Astrocyte of the hippocampus (primary cell): ENCODE measurements around the gene TAF11L5.
"Not testable (repeated sequence)": the region's sequence is repeated elsewhere in the genome, so short reads cannot be mapped to it uniquely, and the experiment has no call there.

Experiments
- DNase-seq: peaks from one replicate; pipeline ENCODE4 v3.0.0; 2011; ENCODE audit warnings: low read depth, low spot score

The TAF11L5 gene

DNA sequence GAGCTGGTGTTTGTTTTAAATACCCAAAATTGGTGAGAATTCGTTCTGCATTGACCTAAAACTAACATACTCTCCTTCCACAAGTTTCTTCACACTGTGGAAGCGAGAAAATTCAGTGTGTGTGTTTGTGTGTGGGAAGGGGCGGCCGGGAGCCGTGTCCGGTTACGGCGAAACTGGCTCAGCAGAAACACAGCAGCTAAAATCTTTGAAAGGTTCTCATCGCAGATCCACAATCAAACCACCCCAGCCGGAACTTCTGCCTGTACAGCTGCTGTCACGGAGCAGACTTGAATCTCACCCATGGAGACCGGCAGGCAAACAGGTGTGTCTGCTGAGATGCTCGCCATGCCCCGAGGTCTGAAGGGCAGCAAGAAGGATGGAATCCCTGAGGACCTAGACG, at the start of gene TAF11L5:
TAF11L5 (plus strand) TSS at position 301 of the 400 bp plus-strand sequence.
- not testable (repeated sequence) for DNase-seq

DNA sequence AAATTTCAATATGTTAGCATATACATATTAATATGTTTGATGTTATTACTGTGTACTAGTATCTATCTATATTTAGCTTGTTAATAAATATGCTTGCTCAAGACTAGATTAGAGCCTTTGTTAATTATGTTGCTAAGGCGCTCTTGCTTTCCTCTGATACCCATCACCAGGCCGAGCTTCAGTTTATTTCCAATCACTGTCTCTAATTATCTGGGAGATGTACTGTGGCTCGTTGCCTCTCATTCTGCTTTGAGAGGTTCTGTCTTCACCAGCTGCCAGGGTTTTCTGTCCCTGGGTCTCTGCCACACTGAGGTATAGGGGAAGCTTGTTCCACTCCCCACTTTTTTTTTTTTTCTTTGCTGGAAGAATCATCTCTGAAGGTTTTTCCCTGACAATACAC, 48.0 kb upstream of the TAF11L5 start:
- DNase-seq, result no peak

DNA sequence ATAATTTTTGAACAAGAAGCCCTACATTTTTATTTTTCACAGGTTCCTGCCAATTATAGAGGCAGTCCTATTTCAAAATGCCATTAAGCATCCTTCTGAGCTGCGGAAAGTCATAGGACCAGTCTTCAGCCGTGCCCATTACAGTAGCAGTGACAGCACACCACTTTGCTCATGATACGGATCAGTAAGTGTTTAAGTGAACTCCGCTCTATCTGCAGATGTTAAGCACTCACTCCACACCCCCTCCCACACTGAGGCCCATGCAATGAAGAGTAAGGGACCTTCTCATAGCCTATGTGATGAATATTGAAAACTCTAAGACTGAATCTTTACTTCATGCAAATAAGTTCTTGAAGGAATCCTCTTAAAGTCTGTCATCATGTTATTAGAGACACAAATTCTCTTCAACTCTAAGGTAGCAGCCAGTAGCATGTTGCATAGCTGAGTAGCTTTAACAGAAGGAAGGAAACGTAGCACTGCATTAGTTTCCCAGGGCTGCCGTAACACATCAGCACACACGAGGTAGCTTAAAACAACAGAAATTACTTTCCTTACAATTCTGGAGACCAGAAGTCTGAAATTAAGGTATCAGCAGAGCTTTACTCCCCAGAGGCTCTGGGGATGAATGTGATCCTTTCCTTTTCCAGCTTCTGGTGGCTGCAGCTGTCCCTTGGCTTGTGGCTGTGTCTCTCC, 47.3 kb upstream of the TAF11L5 start:
- DNase-seq, result no peak

DNA sequence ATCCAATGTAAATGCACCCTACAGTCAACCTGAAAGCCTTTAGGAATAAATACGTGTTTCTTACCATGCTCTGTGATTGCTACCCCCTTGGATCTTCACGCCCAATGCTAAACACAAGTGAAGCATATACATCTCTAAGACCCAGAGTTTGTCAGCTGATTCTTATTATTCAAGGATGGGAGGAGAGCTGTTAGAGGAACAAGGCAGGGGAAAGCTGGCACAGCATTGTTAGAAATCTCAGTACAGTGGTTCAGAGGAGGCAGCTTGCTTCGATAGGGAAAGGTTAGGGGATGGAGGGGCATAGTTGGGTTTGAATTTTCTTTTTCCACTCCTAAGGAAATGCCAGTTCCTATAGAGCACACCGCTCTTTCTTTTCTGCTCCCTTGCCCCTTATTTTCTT, 43.7 kb upstream of the TAF11L5 start:
- DNase-seq, result no peak

DNA sequence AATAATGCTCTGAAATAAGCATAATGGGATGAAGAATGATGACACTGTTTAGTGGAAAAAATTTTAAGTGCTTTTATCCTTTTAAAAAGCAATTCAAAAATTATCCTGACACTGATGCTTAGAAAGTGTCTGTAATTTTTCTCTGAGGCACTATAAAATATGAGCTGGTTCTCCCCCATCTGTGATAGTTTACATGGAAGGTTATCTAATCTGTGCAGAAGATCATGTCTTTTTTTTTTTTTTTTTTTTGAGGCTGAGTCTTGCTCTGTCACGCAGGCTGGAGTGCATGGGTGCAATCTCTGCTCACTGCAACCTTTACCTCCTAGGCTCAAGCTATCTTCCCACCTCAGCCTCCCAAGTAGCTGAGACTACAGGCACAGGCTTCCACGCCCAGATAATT, 42.2 kb upstream of the TAF11L5 start:
- DNase-seq, result no peak

DNA sequence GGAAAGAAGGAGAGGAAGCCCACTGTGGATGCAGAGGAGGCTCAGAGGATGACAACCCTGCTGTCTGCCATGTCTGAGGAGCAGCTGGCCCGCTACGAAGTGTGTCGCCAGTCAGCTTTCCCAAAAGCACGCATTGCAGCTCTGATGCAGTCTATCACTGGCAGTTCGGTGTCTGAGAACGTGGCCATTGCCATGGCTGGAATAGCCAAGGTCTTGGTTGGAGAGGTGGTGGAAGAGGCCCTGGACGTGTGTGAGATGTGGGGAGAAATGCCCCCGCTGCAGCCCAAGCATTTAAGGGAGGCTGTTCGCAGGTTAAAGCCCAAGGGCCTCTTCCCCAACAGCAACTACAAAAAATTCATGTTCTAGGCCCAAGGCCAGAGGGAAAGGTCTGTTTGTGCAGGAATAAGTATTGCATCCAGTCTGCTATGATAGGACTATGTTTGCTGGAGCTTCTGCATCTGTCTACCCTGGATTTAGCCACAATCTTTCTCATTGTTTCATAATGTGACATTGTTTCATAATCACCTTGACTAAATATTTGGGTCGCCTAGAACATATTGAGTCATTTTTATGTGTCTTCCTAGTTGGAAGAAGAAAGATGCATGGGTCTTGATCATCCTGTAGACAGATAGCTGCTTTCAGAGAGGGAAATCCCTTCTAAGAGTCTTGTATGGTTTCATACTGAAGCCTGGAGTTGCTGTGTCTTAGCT, 38.4 kb upstream of the TAF11L5 start:
- DNase-seq, result not testable (repeated sequence)

DNA sequence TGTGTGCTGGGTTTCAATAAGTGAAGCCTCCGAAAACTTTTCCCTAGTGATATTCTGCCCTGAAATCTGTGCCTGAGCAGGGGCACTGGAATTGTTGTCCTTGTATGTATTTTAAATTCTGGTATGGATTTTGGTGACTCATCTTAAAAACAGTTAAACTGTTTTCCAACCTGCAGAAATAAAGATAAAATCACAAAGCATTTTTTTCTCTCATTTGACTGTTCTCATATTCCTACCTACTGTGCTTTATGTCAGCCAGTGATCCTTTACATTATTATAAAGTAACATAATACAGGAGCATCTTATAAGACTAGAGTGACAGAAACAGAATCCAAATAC, 37.9 kb upstream of the TAF11L5 start:
- DNase-seq, result no peak

DNA sequence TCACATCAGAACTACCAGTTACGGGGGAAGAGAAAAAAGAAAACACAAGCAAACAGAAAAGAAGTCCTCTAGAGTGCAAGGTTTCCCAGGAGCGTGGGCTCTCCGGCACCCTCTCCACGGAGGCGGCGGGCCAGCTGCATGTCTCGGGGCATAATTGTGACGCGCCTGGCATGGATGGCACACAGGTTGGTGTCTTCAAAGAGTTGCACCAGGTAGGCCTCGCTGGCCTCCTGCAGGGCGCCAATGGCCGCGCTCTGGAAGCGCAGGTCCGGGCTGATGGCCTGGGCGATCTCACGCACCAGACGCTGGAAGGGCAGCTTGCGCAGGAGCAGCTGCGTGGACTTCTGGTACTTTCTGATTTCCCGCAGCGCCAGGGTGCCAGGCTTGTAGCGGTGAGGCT, 33.8 kb upstream of the TAF11L5 start:
- not testable (repeated sequence) for DNase-seq

DNA sequence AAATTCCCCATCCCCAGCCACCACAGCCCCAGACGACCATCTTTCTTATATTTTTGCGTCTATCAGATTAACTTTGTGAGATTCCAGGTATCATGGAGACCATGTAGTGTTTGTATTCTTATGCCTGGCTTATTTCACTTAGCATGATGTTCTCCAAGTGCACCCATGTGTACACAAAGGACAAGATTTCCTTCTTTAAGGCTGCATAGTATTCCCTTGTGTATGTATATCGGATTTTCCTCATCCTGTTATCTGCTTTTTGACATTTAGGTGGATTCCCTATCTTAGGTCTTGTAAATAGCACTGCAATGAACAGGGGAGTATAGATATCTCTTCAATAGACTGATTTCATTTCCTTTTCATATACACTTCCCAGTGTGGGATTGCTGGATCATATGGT, 32.3 kb upstream of the TAF11L5 start:
- DNase-seq, result no peak

DNA sequence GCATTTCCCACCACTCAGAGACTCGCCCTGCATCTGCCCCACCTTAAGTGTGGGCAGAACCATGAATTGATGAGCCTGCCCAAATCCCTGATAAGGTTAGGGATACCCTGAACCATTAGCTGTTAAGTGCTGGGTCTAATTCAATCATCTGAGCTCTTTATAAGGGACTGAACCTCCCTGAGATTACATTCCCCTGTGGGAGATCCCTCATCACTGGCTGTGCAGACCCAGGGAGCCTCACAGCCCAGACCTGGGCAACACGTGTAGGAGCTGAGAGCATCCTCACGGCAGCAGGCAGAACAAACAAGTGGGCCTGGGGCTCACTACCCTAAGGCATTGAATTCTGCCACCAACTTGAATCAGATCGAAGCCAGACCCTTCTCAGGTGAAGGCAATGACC, 27.6 kb upstream of the TAF11L5 start:
- no peak for DNase-seq

DNA sequence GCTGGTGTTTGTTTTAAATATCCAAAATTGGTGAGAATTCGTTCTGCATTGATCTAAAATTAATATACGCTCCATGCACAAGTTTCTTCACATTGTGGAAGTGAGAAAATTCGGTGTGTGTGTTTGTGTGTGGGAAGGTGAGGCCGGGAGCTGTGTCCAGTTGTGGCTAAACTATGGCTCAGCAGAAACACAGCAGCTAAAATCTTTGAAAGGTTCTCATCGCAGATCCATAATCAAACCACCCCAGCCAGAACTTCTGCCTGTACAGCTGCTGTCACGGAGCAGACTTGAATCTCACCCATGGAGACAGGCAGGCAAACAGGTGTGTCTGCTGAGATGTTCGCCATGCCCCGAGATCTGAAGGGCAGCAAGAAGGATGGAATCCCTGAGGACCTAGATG, 27.1 kb upstream of the TAF11L5 start, which contains the start of gene TAF11L2:
TAF11L2 (plus strand) TSS at position 301 of the 400 bp plus-strand sequence.
- DNase-seq, result not testable (repeated sequence)

DNA sequence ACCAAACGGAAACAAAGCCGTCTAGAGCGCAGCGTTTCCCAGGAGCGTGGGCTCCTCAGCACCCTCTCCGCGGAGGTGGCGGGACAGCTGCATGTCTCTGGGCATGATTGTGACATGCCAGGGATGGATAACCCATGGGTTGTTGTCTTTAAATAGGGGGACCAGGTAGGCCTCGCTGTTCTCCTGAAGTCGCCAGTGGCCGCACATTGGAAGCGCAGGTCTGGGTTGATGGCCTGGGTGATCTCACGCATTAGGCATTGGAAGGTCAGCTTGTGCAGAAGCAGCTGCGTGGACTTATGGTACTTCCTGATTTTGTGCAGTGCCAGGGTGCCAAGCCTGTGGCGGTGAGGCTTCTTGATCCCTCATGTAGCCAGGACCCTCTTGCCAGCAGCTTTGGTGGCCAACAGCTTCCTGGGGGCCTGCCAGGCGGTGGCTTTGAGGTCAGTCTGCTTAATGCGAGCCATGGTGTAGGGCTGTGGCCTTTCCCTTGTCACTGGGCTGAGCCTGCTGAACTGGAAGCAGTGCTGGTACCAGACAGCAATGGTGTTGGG, 13.2 kb upstream of the TAF11L5 start:
- no peak for DNase-seq

DNA sequence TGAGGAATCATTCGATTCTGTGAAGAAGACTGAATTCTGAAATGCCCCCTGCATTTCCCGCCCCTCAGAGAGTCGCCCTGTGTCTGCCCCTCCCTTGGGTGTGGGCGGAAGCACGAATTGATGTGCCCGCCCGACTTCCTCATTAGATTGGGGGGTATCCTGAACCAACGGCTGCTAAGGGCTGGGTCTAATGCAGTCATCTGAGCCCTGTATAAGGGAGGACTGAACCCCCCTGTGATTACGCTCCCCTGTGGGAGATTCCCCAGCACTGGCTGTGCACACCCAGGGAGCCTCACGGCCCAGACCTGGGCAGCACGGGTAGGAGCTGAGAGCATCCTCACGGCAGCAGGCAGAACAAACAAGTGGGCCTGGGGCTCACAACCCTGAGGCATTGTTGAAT, 7.5 kb upstream of the TAF11L5 start:
- DNase-seq, result not testable (repeated sequence)

DNA sequence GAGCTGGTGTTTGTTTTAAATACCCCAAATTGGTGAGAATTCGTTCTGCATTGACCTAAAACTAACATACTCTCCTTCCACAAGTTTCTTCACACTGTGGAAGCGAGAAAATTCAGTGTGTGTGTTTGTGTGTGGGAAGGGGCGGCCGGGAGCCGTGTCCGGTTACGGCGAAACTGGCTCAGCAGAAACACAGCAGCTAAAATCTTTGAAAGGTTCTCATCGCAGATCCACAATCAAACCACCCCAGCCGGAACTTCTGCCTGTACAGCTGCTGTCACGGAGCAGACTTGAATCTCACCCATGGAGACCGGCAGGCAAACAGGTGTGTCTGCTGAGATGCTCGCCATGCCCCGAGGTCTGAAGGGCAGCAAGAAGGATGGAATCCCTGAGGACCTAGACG, 7.0 kb upstream of the TAF11L5 start, which contains the start of gene TAF11L3:
TAF11L3 (plus strand) TSS at position 301 of the 400 bp plus-strand sequence.
- DNase-seq, result not testable (repeated sequence)

DNA sequence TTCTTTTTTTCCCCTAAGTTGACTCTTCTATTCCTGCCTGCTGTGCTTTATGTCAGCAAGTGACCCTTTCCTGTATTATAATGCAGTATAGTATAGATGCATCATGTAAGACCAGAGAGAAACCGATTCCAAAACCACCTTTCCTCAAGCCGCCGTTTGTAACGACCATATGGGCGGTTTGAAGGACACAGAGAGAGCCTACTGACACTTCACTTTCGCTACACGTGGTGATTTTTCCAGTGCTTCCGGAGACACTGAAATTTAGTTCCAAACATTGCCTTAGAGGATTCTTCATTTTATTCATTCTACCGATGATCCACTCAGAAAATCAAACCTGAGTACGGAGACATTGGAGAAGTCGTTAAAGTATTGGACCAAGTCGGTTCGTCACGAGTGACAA, 5.5 kb upstream of the TAF11L5 start:
- DNase-seq, result not testable (repeated sequence)

DNA sequence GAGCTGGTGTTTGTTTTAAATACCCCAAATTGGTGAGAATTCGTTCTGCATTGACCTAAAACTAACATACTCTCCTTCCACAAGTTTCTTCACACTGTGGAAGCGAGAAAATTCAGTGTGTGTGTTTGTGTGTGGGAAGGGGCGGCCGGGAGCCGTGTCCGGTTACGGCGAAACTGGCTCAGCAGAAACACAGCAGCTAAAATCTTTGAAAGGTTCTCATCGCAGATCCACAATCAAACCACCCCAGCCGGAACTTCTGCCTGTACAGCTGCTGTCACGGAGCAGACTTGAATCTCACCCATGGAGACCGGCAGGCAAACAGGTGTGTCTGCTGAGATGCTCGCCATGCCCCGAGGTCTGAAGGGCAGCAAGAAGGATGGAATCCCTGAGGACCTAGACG, 3.5 kb upstream of the TAF11L5 start, which contains the start of gene TAF11L4:
TAF11L4 (plus strand) TSS at position 301 of the 400 bp plus-strand sequence.
- DNase-seq, result not testable (repeated sequence)

DNA sequence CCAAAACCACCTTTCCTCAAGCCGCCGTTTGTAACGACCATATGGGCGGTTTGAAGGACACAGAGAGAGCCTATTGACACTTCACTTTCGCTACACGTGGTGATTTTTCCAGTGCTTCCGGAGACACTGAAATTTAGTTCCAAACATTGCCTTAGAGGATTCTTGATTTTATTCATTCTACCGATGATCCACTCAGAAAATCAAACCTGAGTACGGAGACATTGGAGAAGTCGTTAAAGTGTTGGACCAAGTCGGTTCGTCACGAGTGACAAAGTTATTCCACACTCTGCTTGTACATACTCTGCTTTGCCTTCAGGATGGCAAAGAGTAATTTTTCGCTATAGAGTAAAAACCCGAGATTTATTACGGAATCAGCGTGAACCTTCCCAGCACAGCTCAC, 1.5 kb downstream of the TAF11L5 start:
- not testable (repeated sequence) for DNase-seq

DNA sequence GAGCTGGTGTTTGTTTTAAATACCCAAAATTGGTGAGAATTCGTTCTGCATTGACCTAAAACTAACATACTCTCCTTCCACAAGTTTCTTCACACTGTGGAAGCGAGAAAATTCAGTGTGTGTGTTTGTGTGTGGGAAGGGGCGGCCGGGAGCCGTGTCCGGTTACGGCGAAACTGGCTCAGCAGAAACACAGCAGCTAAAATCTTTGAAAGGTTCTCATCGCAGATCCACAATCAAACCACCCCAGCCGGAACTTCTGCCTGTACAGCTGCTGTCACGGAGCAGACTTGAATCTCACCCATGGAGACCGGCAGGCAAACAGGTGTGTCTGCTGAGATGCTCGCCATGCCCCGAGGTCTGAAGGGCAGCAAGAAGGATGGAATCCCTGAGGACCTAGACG, 3.3 kb downstream of the TAF11L5 start, which contains the start of gene TAF11L6:
TAF11L6 (plus strand) TSS at position 301 of the 400 bp plus-strand sequence.
- not testable (repeated sequence) for DNase-seq
